Esophagus (tissue), 2 donors: Measurements from ENCODE around the gene SETD1B. TPM values are rescaled to one million over a fixed set of nuclear protein-coding genes. Genes with fewer than 3 reads are reported as not detected.

ENCODE experiments used
- H3K27ac ChIP-seq, 2 donors: one replicate each; pipeline ENCODE4 v1.5.1; 2013; ENCODE audit warnings: low read depth in 2 of 2, mild to moderate bottlenecking in 2 of 2, inconsistent platforms in 1 of 2, low read length in 1 of 2, moderate library complexity in 1 of 2
- H3K27me3 ChIP-seq, 2 donors: one replicate each; pipeline ENCODE4 v1.6.1; 2013; ENCODE audit warnings: low read length in 2 of 2, control low read depth in 1 of 2, mild to moderate bottlenecking in 1 of 2; ENCODE audit not compliant: insufficient read depth in 2 of 2, control insufficient read depth in 1 of 2
- H3K36me3 ChIP-seq, 2 donors: one replicate each; pipeline ENCODE4 v1.6.1; 2013; ENCODE audit warnings: low read length in 1 of 2; ENCODE audit not compliant: control insufficient read depth in 2 of 2, insufficient read depth in 2 of 2
- H3K4me1 ChIP-seq, 2 donors: one replicate each; pipeline ENCODE4 v1.6.1; 2013; ENCODE audit warnings: low read length in 1 of 2; ENCODE audit not compliant: control insufficient read depth in 2 of 2, insufficient read depth in 2 of 2
- H3K4me3 ChIP-seq, 2 donors: one replicate each; pipeline ENCODE4 v1.5.1; 2013; ENCODE audit warnings: low read length in 2 of 2, mild to moderate bottlenecking in 2 of 2, low read depth in 1 of 2, moderate library complexity in 1 of 2
- H3K9me3 ChIP-seq, 2 donors: one replicate each; pipeline ENCODE4 v1.6.1; 2013; ENCODE audit warnings: mild to moderate bottlenecking in 2 of 2, low read depth in 1 of 2, low read length in 1 of 2, moderate library complexity in 1 of 2; ENCODE audit not compliant: control insufficient read depth in 2 of 2, insufficient read depth in 1 of 2
- WGBS, 2 donors: extraction: QIAGEN DNeasy Blood & Tissue Kit; methylation state at CpG; one replicate each; pipeline ENCODE4 v1.1.7; 2013; 5-methylcytosine and 5-hydroxymethylcytosine counted together
- polyA plus RNA-seq, 2 donors: library from polyadenylated mRNA; stranded (reverse); fragments of 200-250 nt; gene quantifications; one replicate each; pipeline ENCODE4 v1.2.3, GENCODE V29; 2013
- donor health status: healthy with polysubstance abuse.
- donor health status: Bipolar disorder and iron deficiency.

Gene SETD1B
- polyA plus RNA-seq, 2 donors: 7.7 to 12.8 TPM

DNA sequence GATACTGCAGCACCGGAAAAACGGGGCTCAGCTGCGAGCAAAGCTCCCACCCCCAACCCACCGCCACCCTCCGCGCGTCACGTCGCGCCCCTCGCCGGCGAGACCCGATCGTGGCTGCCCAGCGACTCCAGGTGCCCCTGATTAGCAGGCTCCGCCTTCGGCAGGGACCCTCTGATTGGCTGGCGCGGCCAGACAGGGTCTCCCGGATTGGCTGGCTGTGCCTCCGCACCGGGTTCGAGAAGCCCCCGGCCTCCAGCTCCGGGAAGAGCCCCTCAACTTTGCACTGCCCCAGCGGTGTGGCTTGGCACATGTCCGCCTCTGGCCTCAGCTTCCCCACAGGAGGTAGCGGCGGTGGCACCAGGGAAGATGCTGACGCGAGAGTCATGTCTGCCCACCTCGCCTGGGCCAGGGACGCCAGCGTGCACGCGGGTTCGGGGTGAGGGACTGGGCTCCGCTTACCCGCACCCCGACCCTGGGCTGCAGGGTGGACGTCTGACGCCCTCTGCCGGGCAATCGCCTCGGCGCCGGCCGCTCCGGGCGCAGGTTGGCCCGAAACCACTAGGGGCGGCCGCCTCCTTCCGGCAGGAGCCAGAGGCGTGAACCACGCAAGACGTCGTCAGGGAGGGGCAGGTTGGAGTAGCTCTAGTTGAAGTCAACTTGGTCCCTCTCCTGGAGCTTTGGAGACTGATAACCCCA, 9.8 kb upstream of the SETD1B start:
- peaks cover 2 to 36% of the 10 kb centered on the region in 2 donors for H3K4me1 ChIP-seq
- peak overlapping the region; percentile 84 to 86 for H3K27ac ChIP-seq
- no peaks in the 10 kb centered on the region for H3K9me3 ChIP-seq
- no peaks in the 10 kb centered on the region for H3K27me3 ChIP-seq
- 1% methylated on average over 56 to 59 of the region's 59 CpGs for WGBS, 2 donors
- H3K4me3 ChIP-seq: peak overlapping the region; percentile 48 to 49
- H3K36me3 ChIP-seq: peaks cover 0 to 10% of the 10 kb centered on the region in 2 donors

DNA sequence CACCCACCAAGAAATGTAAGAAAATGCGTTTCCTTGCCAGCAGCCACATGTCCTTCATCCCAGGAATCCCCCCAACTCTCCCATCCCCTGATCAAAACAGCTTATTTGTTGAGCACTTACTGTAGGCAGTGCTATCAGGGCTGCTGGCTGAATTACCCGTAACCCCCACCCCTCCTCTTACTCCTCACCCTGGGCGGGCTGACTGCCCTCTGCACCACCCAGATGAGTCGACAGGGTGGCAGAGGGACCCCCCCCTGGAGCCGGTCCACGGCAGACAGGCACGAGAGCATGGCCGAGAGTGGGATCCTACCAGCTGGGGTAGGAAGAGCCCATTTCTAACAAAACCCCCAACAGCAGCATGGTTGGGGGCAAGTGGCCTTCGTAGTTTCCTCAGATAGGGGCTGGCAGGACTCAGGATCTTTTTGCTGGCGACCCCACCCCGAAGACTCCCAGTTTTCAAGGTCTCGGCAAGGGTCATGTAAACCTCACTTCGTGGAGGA, 9.2 kb upstream of the SETD1B start:
- Histone ChIP-seq H3K27me3 (no peaks in the 10 kb centered on the region), H3K4me1 (peaks cover 2 to 36% of the 10 kb centered on the region in 2 donors), H3K36me3 (peaks cover 0 to 10% of the 10 kb centered on the region in 2 donors), H3K9me3 (no peaks in the 10 kb centered on the region), H3K27ac (peak overlapping the region; percentile 84 to 86), H3K4me3 (peak overlapping the region in 1 of 2 donors; percentile 12)
- 1 to 3% methylated on average over 13 of the region's 13 CpGs for WGBS, 2 donors

DNA sequence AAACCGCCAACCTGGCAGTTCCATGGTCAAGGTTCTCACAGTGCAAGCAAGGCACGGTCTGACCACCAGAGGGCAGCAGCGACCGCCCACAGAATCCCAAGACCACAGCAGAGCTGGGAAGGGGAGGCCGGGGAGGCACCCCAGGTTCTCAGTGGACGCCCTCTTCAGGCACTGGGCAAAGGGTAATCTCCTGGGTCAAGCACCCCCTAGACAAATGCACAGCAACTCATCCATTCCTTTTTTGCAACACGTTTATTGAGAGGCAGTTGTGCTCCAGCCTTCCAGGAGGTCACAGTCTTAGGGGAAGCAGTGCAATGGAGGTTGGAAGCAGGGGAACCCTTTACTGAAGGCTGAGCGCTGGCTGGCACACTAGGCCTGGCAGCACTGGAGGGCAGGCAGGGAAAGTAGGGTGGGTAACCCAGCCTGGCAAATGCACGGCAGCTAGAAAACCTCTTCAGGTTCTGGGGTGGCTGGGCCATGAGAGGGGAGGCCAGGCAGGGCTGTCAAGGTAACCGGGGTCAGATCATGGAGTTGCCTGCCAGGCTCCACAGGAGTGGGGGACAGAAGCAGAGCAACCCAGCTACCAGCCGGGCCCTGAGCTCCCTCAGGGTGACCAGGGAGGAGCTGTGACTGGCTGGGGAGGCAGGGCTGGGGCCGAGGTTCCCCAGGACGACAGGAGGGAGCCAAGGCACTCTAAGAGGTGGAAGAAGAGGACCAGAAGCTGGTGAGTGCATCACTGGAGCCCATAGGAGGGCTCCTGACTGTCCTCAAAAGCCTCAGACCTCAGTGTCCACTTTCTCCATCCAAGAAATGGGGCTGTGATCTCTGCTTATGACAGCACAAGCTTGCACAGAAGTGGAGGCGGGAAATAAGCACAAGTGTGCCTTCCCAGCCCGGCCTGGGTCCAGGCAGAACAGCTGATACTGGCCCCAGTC, 8.5 kb upstream of the SETD1B start:
- H3K27me3 ChIP-seq: no peaks in the 10 kb centered on the region
- H3K4me1 ChIP-seq: peaks cover 2 to 36% of the 10 kb centered on the region in 2 donors
- H3K27ac ChIP-seq: peak overlapping the region; percentile 84 to 86
- 31 to 34% methylated on average over 15 of the region's 15 CpGs for WGBS, 2 donors
- H3K36me3 ChIP-seq: peaks cover 0 to 10% of the 10 kb centered on the region in 2 donors
- no peaks in the 10 kb centered on the region for H3K9me3 ChIP-seq
- peak overlapping the region in 1 of 2 donors; percentile 12 for H3K4me3 ChIP-seq

DNA sequence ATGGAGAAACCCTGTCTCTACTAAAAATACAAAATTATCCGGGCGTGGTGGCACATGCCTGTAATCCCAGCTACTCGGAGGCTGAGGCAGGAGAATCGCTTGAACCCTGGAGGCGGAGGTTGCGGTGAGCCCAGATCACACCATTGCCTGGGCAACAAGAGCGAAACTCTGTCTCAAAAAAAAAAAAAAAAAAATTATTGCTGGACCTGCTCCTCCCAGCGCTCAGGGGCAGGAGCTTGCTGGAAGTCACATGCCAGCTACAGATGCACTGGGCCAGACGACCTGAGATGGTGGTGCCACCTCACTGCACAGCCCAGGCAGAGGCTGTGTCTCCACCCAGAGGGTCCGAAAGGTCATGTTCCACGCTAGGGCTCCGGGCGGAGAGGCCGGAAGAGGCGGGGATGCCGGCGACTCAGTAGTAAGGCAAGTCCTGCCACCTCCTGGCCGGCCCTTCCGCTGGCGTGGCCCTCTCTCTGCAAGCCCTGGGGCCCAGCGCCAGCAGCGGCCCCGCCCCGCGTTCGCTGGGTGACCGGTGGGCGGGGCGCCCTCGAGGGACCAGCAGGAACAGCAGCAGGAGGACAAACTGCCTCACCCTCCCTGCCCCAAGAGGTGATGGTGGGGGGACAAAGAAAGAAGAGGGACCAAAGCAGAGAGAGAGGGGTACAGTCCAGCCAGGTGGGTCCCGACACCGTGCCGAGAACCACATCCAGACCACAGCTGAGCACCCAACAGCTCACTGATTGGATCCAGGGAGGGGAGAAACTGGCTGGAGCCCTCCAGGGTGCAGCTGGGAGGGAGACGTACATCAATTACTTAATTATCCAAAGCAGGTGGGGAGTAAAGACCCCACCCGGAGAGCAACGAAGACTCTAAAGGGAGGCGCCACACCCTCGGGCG, 6.7 kb upstream of the SETD1B start:
- 16 to 18% methylated on average over 39 of the region's 39 CpGs for WGBS, 2 donors
- Histone ChIP-seq H3K4me3 (peak overlapping the region; percentile 42 to 88), H3K27ac (peak overlapping the region; percentile 99 to 100)

DNA sequence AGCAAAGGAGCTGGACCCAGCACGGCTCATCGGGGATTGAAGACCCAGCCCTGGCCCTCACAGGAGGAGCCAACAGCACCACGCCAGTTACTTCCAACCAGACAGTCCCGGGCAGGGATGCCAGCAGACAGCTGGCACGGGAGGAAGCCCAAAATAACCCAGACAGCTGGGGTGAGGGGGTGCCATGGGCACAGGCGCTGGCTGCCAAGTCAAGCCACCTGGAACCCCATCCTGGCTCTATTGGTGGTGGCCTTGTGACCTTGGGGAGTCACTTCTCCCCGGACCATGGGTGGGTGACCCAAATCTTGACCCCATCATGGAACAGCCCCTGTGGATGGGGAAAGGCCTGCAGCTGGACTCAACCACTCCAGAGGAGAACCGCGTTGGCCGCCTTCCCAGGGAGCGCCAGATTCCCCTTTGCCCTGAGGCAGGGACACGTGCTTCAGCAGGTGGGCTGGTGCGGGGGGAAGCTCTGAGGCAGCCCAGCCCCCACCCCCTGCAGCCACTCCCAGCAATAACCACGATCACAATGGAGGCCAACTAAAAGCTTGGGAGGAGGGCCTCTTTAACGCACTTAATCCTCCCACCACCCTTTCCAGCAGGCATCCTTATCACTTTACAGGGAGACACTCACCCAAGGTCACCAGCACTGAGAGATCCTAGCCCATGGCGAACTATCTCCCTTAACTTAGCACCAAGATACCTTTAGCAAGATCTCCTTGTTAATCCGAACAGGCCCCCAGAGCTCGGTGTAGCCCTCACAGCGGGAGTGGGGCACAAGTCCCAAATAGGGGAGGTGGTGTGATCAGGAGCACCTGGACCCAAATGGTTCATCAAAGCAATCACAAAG, 5.6 kb upstream of the SETD1B start:
- Histone ChIP-seq H3K27me3 (no peaks in the 10 kb centered on the region), H3K27ac (peak overlapping the region; percentile 99 to 100), H3K9me3 (no peaks in the 10 kb centered on the region), H3K36me3 (peaks cover 0 to 10% of the 10 kb centered on the region in 2 donors), H3K4me3 (peak overlapping the region; percentile 42 to 88), H3K4me1 (peaks cover 2 to 36% of the 10 kb centered on the region in 2 donors)
- WGBS, 2 donors: 21 to 25% methylated on average over 19 of the region's 19 CpGs

More for the DNA sequence above, 6.7 kb upstream of the SETD1B start:
- Histone ChIP-seq H3K4me1 (peaks cover 2 to 36% of the 10 kb centered on the region in 2 donors), H3K36me3 (peaks cover 0 to 10% of the 10 kb centered on the region in 2 donors), H3K27me3 (no peaks in the 10 kb centered on the region), H3K9me3 (no peaks in the 10 kb centered on the region)

DNA sequence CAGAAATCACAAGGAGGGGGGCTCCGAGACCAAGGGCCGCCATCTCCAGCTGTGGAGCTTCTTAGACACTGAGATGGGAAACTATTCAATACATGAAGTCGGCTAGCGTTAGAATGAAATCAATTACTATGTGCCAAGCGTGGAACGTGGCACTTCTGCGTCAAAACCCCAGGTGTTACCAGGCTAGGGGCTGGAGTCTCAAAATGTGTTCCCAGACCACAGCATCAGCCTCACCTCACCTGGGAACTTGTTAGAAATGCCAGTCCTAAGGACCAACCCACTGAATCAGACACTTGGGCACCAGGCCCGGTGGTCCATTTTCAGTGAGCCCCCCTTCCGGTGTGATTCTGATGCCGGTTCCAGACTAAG, 5.0 kb upstream of the SETD1B start:
- H3K36me3 ChIP-seq: peaks cover 0 to 10% of the 10 kb centered on the region in 2 donors
- no peaks in the 10 kb centered on the region for H3K9me3 ChIP-seq
- H3K4me1 ChIP-seq: peaks cover 2 to 35% of the 10 kb centered on the region in 2 donors
- peak overlapping the region; percentile 99 to 100 for H3K27ac ChIP-seq
- H3K4me3 ChIP-seq: peak overlapping the region; percentile 42 to 88
- 34 to 39% methylated on average over 10 of the region's 10 CpGs for WGBS, 2 donors
- H3K27me3 ChIP-seq: no peaks in the 10 kb centered on the region

DNA sequence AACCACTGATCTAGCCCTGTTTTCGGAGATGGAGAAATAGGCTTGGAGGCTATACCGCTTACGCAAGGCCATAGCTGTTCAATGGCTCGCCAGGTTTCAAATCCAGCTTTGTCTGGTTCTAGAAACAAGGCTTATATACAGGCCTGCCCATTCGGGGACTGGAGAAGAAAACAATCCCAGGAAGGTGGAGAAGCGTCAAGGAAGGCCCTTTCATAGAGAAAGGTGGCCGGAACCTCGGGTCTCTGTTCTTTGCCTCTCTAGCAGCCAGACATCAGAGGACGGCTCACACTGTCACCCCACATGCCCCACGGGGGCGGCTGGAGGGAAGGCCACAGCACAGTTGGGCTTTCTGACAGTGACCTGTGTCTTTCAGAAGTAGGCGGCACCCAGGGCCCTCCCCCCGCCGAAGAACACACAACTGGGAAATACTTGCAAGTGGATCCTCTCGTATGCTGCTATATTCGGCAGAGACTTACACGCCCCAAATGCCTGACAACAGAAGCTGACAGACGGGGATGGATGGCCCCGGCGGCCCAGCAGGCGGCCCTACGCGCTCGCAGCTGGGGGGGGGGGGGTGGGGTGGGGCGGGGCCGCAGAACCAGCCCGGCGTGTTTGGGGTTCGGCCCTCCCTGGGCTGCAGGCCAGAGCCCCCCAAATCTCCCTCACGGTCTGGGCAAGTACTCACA, 4.5 kb upstream of the SETD1B start:
- Histone ChIP-seq H3K27ac (peak overlapping the region; percentile 99 to 100), H3K4me1 (peaks cover 2 to 30% of the 10 kb centered on the region in 2 donors), H3K9me3 (no peaks in the 10 kb centered on the region), H3K27me3 (no peaks in the 10 kb centered on the region), H3K36me3 (peaks cover 0 to 10% of the 10 kb centered on the region in 2 donors), H3K4me3 (peak overlapping the region; percentile 71 to 88)
- 8 to 9% methylated on average over 26 to 30 of the region's 30 CpGs for WGBS, 2 donors
